HL-60/S4 (cell line): ENCODE data around the gene AJAP1.

ENCODE experiments used
- in situ Hi-C: fragments of 300-500 bp; cut with MboI; formaldehyde crosslinking; loops from 2 replicates; pipeline ENCODE4 v1.14.3; 2022; ENCODE audit warnings: low sequenced_read_pairs

Gene AJAP1

GRCh38 chr1:4726620-4727341, 72.4 kb downstream of the AJAP1 start:
- in situ Hi-C loops: no loop called here

- in situ Hi-C loops: no loop called here
Measured at GRCh38 chr1:4728319-4729089, 74.1 kb downstream of the AJAP1 start.

GRCh38 chr1:4729090-4729471, 74.7 kb downstream of the AJAP1 start:
- in situ Hi-C loops: no loop called here

- in situ Hi-C loops: no loop called here
Measured at GRCh38 chr1:4730078-4730477, 75.7 kb downstream of the AJAP1 start.

GRCh38 chr1:4733446-4734177, 79.2 kb downstream of the AJAP1 start:
- in situ Hi-C loops: no loop called here

GRCh38 chr1:4734219-4734618, 79.8 kb downstream of the AJAP1 start:
- in situ Hi-C loops: no loop called here

- in situ Hi-C loops: no loop called here
Measured at GRCh38 chr1:4734791-4735190, 80.4 kb downstream of the AJAP1 start.

GRCh38 chr1:4736254-4736653, 81.8 kb downstream of the AJAP1 start:
- in situ Hi-C loops: no loop called here

- in situ Hi-C loops: no loop called here
Measured at GRCh38 chr1:4741876-4742423, 87.5 kb downstream of the AJAP1 start.

GRCh38 chr1:4743978-4744750, 89.8 kb downstream of the AJAP1 start:
- in situ Hi-C loops: no loop called here

GRCh38 chr1:4745560-4745959, 91.2 kb downstream of the AJAP1 start:
- in situ Hi-C loops: no loop called here

- in situ Hi-C loops: no loop called here
Measured at GRCh38 chr1:4749406-4749805, 95.0 kb downstream of the AJAP1 start.

GRCh38 chr1:4750177-4750576, 95.8 kb downstream of the AJAP1 start:
- in situ Hi-C loops: no loop called here

- in situ Hi-C loops: no loop called here
Measured at GRCh38 chr1:4752059-4752458, 97.7 kb downstream of the AJAP1 start.

- in situ Hi-C loops: no loop called here
Measured at GRCh38 chr1:4754816-4755215, 100.4 kb downstream of the AJAP1 start.

- in situ Hi-C loops: no loop called here
Measured at GRCh38 chr1:4755301-4755845, 101.0 kb downstream of the AJAP1 start.

- in situ Hi-C loops: no loop called here
Measured at GRCh38 chr1:4755864-4756504, 101.6 kb downstream of the AJAP1 start.

GRCh38 chr1:4756851-4757580, 102.6 kb downstream of the AJAP1 start:
- in situ Hi-C loops: no loop called here

- in situ Hi-C loops: no loop called here
Measured at GRCh38 chr1:4759671-4760070, 105.3 kb downstream of the AJAP1 start.
